ENCODE results near the gene CRY1.

The CRY1 gene

GRCh38 chr12:107122452-107122958, 29.2 kb upstream of the CRY1 start:
- H3K4me3 ChIP-seq (ENCODE audit: low read depth, low read length): no peak overlapping the region
- TF ChIP-seq, protein P1, sequence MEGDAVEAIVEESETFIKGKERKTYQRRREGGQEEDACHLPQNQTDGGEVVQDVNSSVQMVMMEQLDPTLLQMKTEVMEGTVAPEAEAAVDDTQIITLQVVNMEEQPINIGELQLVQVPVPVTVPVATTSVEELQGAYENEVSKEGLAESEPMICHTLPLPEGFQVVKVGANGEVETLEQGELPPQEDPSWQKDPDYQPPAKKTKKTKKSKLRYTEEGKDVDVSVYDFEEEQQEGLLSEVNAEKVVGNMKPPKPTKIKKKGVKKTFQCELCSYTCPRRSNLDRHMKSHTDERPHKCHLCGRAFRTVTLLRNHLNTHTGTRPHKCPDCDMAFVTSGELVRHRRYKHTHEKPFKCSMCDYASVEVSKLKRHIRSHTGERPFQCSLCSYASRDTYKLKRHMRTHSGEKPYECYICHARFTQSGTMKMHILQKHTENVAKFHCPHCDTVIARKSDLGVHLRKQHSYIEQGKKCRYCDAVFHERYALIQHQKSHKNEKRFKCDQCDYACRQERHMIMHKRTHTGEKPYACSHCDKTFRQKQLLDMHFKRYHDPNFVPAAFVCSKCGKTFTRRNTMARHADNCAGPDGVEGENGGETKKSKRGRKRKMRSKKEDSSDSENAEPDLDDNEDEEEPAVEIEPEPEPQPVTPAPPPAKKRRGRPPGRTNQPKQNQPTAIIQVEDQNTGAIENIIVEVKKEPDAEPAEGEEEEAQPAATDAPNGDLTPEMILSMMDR (IDR thresholded peaks at IDR 0.05; ENCODE audit: borderline replicate concordance, insufficient read depth, low read depth, low read length): no peak

- H3K4me3 ChIP-seq (ENCODE audit: low read depth, low read length): no peak overlapping the region
- TF ChIP-seq, protein P1 (IDR thresholded peaks at IDR 0.05; ENCODE audit: borderline replicate concordance, insufficient read depth, low read depth, low read length): no peak
Measured at GRCh38 chr12:107119091-107119490, 25.7 kb upstream of the CRY1 start.

DNA sequence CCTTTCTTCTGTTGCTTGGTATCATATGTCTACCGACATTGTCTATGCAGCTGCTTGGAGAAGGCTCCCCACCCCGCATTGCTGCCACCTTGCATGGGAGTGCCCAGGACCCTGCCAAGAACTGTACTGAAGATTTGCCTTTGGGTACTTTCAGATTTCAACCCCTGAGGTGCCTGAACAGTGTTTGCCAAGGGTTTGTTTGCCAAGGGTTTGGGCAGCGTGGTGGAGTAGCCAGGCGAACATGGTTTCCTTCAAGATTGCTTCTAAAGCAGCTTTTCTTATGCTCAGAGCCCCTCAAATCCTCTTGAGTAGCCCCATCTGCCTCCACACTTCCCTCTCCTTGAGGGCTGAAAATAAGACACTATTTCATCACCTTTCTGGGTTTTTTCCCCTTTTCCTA, 25.3 kb upstream of the CRY1 start:
- no peak overlapping the region for H3K4me3 ChIP-seq (ENCODE audit: low read depth, low read length)
- TF ChIP-seq, protein P1 (IDR thresholded peaks at IDR 0.05; ENCODE audit: borderline replicate concordance, insufficient read depth, low read depth, low read length): no peak

- H3K4me3 ChIP-seq (ENCODE audit: low read depth, low read length): no peak overlapping the region
- TF ChIP-seq, protein P1 (IDR thresholded peaks at IDR 0.05; ENCODE audit: borderline replicate concordance, insufficient read depth, low read depth, low read length): no peak
Measured at GRCh38 chr12:107115119-107115518, 21.8 kb upstream of the CRY1 start.

- TF ChIP-seq, protein P1 (IDR thresholded peaks at IDR 0.05; ENCODE audit: borderline replicate concordance, insufficient read depth, low read depth, low read length): no peak
- no peak overlapping the region for H3K4me3 ChIP-seq (ENCODE audit: low read depth, low read length)
Measured at GRCh38 chr12:107111314-107111713, 18.0 kb upstream of the CRY1 start.

GRCh38 chr12:107109726-107110719, 16.7 kb upstream of the CRY1 start:
- TF ChIP-seq, protein P1 (IDR thresholded peaks at IDR 0.05; ENCODE audit: borderline replicate concordance, insufficient read depth, low read depth, low read length): no peak
- no peak overlapping the region for H3K4me3 ChIP-seq (ENCODE audit: low read depth, low read length)
